ENCODE data around the gene CCDC9B.

Gene CCDC9B

DNA sequence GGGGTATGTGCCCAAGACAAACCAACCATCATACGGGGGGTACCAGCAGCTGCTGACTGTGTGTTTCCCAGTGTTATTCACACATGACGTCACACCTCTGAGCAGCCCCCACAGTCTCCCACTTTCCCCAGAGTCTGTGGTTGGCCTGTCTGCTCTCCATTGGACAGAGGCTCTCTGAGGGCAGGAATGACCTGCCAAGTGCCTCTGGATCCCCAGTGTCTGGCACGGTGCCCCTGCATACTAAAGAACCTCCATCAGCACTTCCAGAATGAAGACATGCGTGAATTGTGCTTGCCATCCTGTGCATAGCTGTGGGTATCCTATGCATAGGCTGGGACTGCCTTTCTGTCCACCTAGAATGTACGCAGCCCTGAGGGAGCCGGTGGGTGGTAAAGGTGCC lies 3.5 kb upstream of the CCDC9B start:
- no peak for DNase-seq

DNA sequence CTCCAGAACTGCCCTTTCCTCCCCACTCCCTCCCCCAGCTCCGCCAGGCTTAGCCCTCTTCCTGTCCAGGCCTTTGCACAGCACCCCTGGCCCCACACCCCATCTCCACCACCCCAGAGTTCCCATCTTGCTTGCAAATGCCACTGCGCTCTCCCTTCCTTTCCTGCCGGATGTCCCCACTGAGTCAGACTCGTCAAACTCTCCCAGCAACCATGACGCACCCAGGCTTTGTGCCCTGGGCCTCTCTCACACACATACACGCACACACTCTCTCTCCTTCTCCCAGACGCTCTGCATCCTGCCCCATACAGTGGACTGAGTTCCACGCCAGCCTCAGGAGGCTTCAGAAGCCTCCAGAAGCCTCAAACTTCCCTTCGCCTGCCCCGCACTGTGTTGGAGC lies 2.8 kb upstream of the CCDC9B start:
- DNase-seq = no peak

DNA sequence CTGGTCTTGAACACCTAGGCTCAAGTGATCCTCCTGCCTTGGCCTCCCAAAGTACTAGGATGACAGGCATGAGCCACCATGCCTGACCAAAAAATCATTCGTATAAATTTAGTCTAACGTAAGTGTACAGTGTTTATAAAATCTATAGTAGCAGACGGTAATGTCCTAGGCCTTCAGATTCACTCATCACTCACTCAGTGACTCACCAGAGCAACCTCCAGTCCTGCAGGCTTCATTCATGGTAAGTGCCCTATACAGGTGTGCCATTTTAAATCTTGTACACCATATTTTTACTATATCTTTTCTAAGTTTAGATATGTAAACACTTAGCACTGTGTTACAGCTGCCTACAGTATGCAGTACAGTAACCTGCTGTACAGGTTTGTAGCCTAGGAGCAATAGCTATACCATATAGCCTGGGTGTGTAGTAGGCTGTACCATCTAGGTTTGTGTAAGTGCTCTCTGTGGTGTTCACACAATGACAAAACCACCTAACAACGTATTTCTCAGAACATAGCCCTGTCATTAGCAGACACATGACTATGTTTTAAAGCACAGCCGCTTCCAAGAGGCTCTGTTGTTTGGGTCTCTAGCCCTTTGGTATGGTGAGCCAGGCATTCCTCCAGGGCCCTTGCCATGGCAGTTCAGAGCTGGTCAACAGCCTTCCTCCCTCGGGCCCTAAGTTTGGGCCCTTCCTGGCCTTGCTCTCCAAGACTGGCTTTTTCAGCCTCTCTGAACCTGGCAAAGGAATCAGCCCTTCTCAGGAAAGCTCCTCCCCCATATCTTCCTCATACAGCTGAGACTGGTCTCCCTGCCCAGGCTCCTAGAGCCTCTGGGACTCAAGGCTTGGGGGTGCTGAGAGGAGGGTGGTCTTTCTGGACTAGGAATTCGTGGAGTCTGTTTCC lies 1.9 kb upstream of the CCDC9B start:
- DNase-seq = no peak

DNA sequence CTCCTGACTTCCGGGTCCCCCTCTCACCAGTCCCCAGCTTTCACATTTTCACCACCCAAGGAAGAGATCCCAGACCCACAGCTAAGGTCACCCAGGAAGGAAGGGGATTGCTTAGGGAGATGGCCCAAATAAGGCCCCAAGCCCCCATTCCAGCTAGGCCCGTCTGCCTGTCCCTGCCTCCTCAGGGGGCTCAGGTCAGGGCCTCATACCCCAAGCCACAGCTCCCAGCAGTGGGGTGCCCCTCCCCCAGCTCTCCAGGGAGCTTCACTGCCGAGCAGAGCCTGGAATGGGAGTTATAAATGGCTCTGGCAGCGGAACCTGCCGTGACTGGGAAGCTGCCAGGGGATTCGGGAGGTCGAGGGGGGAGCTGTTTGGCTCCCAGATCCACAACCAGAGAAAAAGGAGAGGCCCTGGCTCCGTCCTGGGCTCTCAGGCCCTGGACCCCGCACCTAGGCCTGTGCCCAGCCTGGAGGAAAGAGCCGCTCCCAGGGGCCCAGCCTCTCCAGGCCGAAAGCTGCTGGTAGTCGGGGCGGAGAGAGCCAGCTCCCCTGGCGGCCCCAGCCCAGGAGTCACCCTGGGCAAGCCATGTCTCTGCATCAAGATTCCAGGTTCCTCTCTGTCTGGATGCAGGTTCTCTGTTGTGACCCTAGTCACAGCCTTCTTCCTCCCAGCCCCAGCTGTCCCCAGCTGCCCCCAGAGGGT lies 550 bp downstream of the CCDC9B start:
- no peak for DNase-seq

DNA sequence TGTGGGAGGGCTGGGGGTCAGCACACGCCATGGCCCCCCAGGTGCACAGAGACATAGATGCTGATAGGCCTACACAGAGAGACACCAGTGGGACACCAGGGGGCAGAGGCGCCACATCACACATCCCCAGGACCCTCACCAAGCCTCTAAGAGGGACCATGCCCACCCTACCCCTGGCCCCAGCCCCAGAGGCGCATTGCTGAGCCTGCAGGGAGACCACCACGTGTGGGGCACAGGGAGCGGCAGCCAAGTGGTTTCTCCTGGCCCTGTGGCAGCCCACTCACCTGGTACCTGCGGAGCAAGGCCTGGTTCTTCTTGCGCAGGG lies 1.2 kb downstream of the CCDC9B start:
- DNase-seq = no peak

DNA sequence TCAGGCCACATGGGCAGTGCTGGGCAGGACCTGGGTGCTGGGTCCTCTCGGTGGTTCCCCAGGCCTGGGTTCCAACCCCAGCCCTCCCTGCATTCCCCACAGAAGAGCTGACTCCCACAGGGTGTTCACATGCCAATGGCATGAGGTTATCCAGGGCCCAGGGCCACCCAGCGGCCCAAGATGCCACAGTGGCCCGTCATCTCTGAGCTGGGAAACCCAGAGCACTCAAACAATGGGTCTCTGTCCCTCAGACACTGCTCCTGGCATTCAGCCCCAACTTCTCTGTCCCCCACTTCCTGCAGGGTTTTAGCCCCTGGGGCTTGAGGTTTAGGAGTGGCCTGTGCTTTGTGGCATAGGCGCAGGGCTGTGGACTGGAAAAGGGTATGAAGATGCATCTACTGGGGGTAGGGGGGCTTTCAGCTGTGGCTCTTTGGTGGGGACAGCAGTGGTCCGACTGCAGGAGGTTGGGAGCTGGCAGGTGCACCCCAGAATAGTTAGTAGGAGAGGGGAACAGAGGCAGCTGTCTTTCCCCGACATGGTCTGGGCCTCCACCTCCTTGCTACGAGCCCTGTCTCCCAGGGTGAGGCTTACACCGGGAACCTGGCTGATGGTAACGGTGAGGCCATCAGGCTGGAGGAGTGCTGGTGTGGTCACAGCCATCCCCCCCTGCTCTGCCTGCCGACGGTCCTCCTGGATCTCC lies 1.7 kb downstream of the CCDC9B start:
- DNase-seq = no peak

DNA sequence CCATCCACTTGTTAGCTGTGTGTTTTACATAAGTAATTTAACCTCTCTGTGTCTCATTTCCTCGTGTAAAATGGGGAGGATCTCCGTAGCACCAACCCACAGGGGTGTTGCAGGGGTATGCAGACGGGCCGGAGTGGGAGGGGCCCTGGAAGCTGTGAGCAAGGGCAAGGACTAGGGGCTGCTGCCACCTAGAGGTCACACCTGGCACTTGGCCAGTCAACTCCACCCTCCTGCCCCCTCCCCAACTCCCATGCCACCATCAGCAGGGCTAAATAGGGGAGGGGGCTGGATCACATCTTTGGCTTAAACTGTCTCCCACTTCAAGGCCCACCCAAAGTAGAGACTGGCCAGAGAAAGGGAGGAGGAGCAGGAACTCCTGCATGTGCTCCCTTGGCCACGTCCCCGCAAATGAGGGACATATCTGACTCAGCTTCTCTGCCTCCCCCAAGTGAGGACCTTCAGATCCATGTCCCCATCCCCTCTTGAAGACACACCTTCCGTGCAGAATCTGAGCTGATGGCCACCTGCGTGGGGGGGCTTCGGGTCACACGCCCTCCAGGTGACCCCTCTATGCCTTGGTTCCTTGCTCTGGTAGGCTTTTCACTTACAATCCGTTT lies 2.6 kb downstream of the CCDC9B start:
- DNase-seq = peak; percentile 23

DNA sequence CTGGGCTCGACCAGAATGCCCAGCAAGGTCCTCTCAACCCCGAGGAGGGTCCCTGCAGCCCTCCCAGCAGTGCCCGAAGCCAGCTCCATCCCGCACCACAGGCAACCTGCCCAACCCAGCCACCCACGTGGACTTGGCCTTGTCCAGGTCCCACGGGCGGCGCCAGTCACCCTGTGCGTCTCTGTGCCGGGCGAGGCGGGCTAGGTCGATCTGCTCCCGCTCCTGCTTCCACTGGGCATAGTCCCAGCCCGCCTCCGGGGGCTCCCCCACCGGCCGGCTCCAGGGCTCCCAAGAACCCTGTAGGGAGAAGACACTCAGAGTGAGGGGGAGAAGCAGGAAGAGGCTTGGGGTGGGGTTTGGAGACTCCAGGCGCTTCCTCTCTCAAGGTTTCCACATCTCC lies 3.1 kb downstream of the CCDC9B start:
- no peak for DNase-seq

DNA sequence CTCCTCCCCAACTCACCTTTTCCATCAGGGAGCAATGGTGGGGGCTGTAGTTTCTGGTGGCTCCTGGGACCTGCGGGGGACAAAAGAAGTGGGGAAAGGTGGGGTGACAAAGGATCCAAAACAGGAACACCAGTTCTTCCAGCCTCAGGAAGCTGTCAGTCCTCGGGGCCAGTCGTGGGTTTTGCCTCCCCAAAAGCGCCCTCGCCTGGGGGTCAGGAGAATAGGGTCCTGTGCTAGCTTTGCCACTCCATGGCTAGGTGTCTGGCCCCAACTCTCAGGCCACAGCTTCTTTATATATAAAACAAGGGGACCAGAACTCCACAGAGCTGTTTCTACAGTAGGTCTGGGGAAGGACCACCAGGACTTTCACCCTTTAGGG lies 4.0 kb downstream of the CCDC9B start:
- DNase-seq = no peak

DNA sequence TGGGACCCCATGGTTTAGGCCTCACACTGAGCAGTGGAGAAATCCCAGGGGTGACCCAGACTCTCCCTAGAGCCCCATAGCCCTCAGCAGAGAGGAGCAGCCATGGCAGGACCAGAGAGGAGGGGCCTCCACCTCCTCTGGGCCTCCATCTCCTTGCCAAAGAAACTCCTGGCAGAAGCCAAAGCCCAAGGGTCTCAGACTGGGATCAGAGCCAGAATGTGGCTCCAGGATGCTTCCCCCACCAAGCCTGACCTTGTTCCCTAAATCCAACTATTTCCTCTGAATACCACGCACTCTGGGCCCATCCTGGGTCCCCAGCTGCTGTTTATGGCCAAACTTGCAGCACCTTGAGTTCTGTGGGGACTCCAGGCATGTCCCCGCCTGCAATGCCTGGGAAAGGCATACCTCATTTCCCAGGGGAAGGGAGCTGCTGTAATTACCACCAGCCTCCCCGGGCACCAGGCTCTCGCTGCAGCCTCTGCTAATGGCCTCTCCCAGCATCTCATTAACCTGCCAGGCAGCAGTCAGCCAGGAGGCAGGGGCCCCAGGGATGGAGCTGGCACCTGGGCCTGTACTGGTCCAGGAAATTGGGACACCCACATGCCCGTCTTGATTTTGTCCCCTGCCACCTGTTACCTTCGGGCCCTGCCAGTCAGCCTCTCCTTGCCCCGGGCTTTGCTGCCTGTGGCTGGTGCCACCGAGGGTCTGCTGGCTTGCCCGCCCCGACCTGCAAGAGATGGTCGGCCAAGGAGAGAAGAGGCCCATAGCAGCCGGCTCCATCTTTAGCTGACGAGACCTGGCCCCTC lies 4.6 kb downstream of the CCDC9B start:
- no peak for DNase-seq

DNA sequence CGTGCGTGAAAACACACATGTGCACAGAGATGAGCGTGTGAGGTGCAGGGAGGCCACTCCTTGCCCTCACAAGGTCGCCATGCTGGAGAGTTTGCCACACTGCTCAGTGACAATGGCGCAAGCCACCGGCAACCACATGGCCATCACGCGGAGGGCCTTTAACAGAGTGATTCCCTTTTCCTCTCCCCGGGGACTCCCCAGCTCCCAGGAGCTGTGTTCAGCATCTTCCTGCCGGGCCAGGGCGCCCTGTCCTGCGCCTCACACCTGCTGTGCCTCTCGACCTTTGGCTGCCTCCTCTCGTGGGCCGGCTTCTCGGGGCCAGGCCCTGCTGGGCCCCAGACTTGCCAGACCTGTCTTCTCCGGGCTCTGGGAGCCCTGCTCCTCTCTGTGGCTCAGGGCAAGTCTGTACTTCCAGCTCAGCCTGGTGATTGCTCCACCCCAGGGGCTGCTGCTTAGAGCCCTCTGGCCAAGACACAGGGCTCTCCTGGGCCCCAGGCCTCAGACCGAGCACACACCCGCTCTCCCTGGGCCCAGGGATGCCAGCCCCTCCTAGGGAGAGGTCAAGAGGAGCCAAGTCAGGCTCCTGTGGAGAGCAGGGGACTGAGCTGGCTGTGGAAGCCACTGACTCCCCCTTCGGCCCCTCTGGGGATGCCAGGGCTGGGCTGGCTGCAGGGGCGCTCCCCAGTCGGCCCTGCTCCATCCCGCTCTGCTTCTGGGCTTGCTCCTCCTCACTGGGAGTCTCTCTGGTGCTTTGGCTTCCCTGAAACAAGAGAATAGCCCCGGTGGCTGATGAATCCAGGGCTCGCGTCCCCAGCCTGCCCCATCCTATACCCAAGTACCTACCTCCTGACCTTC lies 5.6 kb downstream of the CCDC9B start:
- no peak for DNase-seq

DNA sequence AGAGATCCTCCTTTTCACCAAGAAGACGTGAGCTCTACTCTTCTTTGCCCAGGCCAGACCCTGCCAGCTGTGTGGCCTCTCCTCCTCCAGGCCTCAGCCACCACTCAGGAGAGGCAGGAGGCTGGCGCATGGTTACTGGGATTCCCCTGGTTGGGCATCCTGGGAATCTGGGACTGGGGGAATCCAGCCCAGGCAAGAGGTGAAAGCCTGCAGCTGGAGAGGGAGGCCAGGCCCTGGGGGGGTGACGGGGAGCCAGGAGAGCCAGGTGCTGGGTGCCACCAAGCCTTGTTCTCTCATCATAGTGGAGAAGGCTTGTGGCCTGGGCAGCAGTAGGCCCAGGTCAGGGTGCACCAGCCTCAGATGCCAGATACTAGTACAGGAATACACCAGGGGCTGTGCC lies 6.2 kb downstream of the CCDC9B start:
- no peak for DNase-seq

DNA sequence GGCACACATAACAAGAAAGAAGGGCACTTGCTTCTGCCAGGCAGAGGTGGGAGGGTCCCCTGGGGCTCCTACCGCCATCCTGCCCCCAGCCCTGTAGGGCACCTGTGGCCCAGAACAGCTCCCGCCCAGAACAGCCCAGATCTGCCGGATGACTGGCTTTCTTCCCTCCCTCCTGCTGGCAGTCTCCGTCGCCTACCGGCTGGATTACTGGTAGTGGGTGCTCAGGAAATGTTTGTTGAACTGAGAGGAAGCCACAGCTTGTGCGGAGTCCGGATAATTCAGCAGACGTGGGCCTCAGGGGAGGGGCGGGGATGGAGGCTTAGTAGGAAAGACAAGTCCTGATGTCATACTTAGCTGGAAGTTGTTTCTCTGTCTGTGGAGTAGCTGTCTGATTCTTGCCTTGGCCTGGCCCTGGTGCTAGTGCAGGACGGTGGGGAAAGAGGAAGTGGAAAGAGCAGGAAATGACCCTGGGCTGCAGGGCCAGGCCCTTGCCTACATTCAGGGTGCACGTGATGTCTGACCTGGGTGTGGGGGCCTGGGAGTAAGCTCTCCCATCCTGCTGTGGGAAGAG lies 6.7 kb downstream of the CCDC9B start:
- no peak for DNase-seq

DNA sequence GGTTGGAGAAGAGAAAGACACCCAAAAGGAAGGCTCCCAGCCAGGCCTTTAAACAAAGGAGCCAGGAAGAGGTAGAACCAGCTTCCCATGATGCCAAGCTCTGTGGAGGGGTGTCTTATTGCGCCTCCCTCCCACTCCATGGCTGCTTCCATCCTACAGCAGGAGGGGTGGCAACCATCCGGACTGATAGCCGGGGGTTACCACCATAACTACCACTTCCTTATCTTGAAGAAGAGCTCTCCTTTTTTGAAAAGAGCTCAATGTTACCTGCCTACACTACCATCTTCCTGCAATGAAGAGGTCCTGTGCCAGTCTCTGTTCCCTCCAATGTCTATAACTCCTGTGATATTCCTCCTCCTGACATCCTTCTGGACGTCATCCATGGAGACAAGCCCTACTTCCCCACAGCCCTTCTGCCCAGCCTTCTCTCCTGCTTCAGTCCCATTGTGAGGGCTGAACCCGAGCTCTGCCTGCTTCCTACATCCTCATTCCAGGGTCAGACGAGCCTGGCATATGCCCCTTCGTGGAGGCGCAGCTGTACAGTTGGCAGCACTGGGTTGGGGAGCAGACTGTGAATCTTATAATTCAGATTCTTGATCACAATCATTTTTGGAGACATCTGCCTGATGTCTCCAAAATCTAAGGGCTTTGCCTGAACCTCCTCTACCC lies 8.5 kb downstream of the CCDC9B start:
- no peak for DNase-seq

DNA sequence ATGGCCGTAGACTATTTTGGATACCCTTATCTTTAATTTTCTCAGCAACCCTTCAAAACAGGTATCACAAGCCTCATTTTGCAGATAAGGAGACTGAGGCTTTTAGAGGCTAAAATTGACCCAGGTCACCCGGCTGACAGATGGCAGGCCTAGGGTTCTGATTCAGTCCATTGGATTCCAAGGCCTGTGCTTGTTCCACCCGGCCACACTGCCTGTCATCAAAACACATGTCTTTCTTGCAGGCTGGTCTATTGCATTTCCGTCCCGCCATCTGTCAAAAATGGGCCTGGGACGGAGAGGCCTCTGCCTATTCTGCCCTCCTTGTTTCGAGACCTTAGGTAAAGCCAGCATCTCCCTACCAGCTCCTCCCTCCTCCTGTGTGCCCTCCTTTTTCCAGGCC lies 9.1 kb downstream of the CCDC9B start:
- no peak for DNase-seq

DNA sequence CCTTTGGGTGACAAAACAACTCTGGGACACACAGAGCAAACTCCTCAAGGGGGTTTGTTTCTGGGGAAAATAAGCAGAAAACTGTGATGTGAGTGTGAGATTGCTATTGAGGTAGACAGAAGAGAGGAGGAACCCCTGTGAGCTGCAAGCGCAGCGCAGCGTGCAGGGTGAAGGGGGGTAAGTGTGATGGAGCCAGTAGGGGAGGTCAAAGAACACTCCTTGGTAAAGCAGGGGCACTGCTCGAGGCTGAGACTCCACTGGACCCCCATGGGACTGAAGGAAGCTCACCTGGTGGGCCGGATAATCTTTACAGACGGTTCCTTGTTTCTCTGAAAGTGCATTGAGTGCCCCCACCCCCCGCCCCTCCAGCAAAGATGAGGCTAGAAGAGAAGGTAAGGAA lies 9.7 kb downstream of the CCDC9B start:
- no peak for DNase-seq

DNA sequence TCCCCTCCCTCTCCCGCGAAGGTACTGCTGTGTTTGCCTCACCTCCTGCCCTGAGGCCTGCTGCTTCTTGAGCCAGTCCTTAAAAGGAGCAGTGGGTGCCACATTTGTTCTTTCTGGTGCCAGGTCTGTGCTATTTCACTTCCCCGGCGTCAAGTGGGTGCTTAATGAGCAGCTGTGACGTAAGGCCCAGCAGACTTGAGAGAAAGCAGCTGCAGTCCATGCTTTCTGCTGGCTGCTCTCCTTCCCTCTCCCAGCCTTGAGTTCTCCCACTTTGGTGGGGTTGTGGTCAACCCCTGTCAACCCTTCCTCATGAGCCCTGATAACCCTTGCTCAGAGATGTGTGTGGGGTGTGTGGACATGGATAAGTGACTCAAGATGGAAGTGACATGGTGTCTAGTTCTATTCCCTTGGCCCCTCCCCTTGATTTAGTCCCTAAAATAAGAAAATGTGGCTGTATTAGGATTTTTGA lies 10.3 kb downstream of the CCDC9B start:
- DNase-seq = peak; percentile 21

DNA sequence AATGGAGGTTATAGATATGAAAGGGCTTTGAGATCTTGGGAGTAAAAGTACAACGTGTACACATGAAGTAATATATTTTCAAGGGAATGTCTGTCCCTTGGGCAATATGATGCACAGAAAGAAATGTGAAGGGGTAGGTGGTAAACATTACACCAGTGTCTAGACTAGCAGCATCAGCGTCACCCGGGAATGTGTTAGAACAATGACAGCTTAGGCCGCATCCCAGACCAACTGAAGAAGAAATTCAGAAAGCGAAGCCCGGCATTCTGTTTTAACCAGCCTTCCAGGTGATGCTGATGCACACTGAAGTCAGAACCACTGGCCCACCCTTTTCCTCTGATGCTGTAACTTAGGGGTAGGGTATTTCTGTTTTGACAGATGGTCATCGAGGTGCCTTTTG lies 10.9 kb downstream of the CCDC9B start:
- no peak for DNase-seq

DNA sequence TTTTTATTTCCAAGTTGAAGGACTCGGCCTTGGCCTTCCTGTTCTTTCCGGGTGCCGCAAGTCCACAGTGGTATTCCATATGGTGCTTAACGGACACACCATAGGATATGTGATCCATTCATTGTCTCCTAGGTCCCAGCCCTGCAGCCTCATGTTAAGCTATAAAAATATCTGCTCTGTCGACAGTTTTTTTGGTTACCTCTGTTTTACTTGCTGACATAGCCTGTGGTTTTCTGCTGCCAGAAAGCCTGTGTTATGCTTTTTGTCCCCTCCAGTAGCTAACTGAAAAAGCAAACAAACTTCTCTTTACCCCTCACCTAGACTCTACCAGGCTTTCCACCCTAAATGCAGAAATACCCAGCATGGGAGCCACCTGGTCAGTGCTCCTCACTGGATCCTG lies 12.0 kb downstream of the CCDC9B start:
- no peak for DNase-seq

DNA sequence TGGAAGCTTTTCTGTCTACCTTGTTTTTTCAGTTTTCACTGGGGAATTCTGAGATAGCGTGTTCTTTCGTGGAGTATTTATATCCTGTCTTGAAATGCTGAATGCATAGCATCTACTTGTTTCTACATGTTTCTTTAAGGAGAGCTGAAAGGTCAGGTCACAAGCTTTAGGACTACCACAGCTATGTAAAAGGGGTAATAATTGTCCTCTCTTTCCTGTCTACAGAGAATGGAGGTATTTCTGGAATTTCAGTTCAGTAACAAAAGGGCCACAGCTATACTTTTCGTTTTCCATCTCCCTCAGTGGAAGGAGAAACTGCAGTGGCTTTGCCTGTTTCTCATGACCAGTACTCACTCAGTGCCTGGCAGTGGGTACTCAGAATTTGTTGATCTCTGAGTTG lies 12.6 kb downstream of the CCDC9B start:
- DNase-seq = no peak

DNA sequence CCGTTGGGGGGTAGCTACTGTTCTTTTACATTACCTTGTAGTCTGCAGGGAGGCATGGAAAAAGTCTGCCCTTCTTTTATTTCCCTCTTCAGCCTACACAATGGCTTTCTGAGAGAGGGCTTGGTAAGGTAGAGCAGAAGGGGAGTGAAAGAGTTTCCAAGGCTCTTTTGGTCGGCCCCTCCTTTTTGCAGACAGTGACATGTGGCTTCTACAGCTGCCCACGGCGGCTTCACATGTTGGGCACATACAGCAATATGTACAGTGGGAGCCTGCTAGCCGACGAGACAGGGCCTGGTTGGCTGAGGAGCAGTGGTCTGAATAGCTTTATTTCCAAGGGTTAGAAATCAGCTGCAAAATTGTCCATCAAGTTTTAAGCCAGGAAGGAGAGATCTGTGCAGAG lies 13.3 kb downstream of the CCDC9B start:
- no peak for DNase-seq

Data from NCI-H774 (cell line).